Endometrial microvascular endothelial cells (primary cell): ENCODE data around the gene ARHGAP28. TPM values are rescaled to one million over a fixed set of nuclear protein-coding genes. Genes with fewer than 3 reads are reported as not detected.

Experiments used
- in situ Hi-C: cut with HindIII; loops from 2 replicates; pipeline ENCODE4 v1.10.0; 2017; ENCODE audit warnings: low sequenced_read_pairs, low pct_unique_long_range_greater_than_20kb; ENCODE audit errors: inconsistent ontology term
- total RNA-seq: library from RNA; depleted of rRNA; stranded (reverse); fragments of >200 nt; gene quantifications from one replicate; pipeline ENCODE4 v1.2.3, GENCODE V29; 2015; ENCODE audit errors: inconsistent ontology term

ARHGAP28 gene
- total RNA-seq, 1 donor from 2014 or later = not detected

DNA sequence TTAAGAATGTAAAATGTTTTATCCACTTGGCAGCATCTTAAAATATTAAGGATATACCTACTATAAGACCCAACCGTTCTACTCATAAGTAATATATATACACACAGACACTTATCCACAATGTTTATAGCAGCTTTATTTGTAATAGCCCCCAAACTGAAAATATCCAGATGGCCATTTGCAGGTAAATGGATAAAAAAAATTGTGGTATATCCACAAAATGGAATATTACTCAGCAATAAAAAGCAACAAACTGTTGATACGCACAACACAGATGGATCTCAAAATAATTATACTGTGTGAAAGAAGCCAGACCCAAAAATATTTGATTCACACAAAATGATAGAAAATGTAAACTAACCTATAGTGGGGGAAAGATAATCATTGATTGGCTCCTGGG is 122.0 kb downstream of the ARHGAP28 start:
- in situ Hi-C loops = no loop called here

DNA sequence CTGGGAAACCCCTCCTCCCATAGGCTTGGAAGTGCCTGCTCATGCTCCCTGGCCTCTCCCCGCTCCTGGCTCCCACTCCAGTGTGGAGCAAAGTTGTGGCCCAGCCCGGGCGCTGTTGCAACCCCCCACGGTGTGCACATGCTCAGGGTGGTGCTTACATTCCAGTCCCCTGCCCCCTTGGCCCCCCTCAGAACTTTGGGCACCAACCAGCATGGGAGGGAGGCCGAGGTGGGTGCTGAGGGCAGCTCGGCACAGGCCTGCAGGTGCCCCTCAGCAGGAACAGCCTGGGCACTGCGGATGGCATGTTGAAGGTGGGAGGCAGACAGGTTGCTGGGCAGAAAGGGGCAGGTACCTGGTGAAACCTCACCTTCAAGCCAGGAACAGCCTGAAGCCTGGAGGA is 125.3 kb downstream of the ARHGAP28 start:
- in situ Hi-C loops = no loop called here

DNA sequence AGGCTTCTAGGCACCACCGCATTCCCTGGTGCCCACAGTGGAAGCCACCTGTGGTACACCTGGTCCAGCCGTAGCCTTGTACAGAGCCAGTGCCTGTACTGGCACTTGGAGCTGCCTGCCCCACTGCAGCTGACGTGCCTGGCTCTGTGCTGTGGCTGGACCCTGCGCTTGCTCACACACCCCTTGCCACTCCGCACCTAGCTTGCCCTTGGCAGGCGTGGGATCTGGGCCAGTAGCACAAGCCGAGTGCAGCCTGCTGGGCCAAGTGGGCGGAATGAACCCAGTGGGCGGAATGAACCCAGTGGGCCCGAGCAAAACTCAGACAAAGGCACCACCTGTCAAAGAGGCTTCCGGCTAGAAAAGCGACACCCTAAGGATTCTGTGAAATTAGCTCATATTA is 126.3 kb downstream of the ARHGAP28 start:
- in situ Hi-C loops = no loop called here

DNA sequence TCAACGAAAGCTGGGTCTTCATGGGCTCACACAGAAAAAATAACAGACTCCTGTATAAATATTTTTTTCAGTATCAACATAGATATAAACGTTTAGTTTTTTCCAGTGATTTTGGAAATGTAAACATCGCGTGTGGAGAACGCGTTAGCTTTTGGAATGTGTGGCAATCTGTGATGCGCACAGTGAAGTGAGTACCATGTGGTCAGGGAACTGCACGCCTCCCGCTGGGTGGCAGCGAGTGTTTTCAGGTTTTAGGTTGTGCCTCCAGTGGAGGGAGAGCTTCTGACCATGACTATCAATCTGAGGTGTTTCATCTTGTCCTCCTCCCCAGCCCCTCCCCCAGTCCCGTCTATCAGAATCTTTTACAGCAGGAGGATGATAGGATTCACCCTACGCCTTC is 127.8 kb downstream of the ARHGAP28 start:
- in situ Hi-C loops = no loop called here

DNA sequence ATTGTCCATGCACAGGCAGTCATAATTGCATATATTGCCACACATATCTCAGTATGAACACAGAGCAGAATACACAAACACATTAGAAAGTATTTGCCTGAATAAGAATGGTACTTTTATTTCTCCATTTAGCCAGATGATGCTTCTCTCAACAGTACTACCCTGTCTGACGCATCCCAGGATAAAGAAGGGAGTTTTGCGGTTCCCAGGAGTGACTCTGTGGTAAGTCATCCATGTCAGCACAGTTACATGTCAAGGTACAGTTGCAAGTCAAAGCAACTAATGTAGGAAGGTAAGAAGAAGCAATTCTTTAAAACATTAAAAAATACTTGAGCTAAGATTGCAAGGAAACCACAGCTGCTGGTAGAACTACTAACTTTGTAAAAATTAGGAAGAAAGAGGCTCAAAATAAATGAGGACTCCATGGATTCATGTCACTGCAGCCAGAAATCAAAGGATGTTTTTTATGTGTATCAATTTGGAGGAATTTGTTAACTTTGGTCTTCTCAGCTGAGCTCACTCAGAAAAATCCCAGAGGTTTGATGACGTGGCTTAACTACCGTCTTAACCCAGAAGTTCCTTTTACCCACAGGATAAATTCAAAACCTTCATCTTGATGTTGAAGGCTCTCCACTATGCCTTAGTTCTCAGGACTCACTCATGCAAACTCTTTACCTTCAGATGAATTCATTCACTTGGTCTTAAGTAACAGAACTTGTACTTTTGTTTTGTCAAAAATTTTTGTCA is 130.3 kb downstream of the ARHGAP28 start:
- in situ Hi-C loops = no loop called here

DNA sequence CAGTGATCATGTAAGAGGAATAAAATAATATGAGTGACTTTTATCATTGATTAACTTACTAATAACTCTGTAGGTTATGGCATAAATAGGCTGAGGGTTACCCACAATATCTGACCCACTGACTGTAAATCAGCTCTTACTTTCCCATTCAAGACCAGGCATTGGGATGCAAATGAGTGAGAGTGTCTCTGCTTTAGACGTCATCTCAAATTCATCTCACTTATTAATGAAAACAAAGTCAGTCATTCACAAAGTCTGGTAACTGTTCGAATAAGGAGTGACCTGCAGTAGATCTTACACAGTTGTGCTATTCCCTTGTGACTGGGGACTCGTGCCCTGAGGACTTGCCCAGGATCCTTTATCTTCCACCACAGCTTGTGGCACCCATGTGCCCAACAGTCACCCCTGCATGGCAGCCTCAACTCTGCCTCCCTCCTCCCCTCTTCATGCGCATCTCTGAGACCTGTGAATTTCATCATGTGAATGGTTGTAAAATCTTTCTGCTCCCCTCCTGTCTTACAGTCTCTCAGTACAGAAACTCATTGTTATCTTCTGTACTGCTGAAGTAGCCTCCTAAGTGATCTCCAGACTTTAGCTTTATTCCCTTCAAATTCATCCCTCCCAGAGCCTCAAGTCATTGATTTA is 131.4 kb downstream of the ARHGAP28 start:
- in situ Hi-C loops = no loop called here

DNA sequence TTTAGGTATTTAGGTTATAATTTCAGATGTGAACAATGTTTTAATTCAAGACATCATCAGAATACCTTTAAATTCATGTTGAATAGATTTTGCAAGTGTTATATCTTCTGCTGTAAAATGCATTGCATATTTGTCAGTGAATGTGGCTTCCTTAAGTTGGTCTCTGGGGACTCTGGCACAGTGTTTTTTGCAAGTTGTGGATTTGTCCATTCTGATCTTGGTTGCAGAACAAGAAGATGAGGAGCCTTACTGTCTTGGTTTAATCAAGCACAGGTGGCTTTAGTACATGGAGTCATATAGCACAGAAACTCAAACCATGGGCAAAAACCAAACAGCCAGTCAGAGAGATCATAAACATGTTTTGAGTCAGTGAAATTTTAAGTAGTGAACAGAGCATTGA is 135.7 kb downstream of the ARHGAP28 start:
- in situ Hi-C loops = no loop called here

DNA sequence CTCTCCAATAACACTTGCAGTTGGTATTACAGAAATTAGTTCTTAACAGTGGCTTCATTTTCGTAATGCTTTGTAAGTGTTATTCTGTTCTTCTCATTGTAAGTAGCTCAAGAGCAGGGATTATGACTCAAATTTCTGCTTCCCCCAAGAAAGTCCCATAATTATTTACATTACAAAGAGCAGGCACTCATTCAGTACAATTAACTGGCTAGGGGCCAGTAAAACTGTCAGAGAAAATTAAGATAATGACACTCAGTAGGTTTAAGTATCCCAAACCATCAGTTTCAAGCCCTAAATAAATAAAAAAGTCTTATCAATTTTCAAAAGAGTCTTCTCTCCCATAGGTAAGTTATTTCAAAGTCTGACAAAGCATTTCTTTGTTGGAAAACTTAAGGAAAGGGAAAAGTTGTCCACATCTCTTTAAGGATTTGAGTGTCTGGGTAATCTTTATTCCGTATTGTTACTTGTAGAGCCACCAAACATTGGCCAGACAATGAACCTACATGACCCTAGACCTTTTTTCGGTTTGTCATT is 137.1 kb downstream of the ARHGAP28 start:
- in situ Hi-C loops = no loop called here

DNA sequence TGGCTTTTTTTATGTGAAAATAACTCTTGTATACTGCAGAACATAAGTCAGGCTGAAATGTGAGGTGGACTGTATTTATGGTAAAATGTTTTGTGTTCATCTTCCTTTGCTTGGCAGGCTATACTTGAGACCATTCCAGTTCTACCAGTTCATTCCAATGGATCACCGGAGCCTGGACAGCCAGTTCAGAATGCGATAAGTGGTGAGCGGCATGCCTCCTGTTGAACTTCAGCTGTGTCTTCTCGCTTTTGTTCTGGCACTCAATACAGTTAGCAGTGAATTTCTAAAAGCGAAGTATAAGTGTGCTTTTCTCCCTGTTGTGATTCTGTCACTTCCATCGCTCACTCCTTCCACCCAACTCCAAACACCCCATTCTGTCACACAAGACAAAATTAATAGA is 138.5 kb downstream of the ARHGAP28 start:
- in situ Hi-C loops = no loop called here

DNA sequence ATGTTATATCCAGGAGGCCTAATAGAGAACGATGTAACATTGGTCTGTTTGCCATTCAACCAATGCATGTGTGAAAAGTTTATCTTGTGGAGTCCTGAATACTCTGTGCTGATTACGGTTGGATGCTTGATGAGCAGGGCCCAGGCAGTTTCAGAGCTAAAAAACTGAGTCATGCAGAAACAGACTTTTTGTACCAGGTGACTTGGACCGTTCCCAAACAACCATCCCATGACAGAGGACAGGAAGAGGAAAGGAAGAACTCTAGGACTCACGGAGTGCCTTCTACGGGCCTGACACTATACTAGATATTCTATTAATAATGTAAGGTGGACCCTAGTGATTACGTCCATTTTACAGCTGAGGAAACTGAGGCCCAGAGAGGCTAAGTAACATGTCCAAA is 142.1 kb downstream of the ARHGAP28 start:
- in situ Hi-C loops = no loop called here

DNA sequence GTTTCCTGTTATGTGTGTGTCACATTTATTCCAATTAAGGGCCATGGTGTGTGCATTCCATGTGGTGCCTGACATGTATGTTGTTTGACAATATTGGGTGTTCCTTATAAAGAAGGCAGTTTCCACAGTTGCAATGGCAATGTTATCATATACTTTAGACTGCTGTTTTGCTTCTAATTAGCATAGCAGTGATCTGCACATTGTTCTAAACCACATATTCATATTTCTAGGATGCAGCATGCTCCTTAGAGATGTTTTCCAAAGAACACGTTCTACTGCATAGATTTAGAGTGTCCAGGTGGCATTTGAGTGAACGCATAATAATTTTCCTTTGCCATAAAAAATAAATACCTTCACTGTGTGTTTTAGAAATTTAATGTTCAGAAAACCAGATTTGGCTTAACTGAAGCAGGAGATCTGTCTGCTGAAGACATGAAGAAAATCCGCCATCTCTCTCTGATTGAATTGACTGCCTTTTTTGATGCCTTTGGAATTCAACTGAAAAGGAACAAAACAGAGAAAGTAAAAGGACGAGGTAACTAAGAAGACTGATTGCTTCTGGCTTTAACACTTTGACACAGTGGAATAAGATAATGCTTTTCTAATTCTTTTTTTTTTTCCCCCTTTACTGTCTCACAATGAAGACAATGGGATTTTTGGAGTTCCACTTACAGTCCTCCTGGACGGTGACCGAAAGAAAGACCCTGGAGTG is 143.7 kb downstream of the ARHGAP28 start:
- in situ Hi-C loops = no loop called here

DNA sequence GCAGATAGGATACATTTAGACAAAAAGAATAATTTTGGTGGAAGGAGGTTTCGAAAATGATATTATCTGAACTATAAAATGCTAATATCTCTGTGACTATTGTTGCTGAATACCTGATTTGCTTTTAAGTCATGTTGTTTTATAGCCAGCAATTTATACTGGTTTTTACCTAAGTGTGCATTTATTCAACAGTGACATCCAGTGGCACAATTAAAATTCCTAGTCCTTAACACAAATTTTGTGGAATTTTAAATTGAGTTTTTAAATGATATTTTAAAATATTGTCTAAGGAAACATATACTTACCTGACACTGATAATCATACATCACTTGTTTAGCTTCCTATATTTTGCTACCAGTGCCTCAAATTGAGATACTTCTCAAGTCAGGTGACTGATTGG is 144.8 kb downstream of the ARHGAP28 start:
- in situ Hi-C loops = no loop called here

DNA sequence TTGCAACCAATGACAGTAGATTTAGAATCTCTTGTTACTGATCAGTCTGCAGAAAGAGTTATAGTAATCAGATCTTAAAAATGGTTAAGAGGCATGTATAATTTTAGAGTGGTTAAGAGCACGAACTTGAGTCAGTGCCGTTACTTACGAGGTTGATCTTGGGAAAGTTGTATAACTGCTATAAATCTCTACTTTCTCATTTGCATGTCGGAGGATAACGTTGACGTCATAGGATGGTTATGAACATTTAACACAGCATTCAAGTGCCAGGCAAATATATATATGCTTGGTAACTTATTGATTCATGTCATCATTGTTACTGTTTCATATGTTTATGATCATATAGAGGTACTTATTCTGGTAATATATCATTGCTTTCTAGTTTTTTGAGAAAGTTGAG is 146.2 kb downstream of the ARHGAP28 start:
- in situ Hi-C loops = no loop called here

DNA sequence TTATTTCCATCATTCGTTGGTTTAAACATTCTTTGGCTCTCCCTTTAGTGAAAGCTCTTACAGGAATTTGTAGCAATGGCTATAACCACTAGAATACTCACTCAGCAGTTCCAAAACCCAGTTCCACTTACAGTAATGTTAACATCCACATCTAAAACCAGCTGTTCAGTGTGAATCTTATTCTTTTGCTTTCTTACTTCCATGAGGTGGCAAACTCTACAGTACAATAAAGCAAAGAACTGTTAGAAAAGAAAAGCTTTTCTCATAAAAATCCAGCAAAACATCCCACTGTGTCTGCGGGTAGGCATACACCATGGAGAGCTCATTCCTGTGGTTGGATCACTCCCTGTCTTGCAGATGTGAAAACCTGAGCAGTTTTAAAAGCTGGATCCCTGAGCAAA is 147.1 kb downstream of the ARHGAP28 start:
- in situ Hi-C loops = no loop called here

DNA sequence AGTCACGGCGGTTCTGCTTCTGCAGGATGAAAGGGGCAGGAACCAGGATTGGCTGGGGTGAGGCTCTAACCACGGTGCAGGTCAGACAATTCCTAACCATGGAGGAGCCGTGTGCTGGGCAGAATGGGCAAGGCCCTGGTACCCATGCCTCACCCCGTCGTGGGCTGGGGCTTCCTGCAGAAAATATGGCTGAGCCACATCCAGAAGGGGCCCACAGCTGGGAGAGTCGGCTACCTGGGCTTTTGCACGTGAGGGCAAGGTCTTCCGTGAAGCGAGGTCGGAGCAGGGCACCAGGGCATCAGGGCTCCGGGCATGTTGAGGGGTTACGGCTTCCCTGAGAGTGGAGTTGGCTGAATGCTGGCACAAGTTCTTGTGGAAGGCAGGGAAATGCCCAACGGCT is 147.8 kb downstream of the ARHGAP28 start:
- in situ Hi-C loops = no loop called here

DNA sequence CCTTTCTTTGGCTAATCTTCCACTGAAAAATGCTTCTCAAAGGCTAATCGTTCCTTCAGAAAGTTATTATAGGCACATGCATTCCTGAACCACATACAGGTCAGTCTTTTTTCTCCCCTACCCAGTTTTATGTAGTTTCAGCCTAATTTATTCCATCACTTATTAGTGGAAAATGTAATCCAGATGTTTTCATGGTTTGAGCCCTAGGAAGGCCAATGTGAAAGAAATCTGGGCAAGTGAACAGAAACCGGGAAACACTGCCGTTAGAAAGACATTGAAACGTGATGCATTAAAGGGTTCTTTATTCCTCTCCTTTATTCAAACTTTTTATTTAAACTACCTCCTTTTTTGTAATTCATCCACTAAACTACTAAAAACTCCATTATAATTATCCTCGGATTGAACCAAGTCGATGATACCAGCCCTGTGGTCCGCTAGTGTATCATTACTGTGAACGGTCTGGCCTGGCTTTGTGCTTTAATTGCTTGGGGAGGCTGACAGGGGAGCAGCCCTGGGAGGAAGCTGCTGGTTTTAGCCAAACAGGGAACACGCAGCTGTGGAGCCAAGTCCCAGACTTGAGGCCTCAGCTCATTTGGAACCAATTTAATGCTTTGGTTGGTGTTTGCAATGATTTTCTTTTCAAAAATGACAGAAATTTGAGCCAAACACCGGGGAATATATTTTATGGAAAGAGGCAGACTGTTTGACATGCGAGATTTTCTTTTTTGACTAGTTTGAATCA is 149.2 kb downstream of the ARHGAP28 start:
- in situ Hi-C loops = no loop called here

DNA sequence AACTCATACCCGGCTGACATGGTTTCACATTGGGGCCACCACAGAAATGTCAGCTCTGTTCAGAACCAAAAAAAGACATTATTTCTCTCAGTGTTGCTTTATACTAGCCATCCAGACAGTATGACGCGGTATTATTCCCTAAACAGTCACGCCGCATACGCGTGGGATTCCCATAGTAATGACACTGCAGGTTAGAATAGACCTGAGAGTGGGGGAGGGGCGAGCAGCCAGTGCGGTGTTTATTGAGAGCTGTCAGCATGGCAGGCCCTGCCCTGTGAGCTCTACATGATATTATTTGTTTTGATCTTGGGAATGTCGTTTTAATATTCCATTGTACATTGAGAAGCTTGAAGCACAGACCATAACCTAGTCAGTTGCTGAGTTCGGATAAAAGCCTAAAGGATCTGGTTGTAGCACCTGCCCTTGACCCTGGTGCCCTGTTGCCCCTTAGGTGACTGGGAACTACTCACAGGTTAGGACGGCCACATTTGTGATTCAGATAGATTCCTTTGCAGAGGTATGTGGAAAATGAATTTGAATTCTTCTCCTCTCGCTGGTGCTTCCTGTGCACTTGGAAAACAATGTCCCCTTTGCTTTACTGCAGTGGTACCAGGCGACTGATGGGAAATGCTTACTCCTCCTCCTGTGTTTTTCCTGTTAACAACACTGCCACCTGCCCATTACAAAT is 150.1 kb downstream of the ARHGAP28 start:
- in situ Hi-C loops = no loop called here

DNA sequence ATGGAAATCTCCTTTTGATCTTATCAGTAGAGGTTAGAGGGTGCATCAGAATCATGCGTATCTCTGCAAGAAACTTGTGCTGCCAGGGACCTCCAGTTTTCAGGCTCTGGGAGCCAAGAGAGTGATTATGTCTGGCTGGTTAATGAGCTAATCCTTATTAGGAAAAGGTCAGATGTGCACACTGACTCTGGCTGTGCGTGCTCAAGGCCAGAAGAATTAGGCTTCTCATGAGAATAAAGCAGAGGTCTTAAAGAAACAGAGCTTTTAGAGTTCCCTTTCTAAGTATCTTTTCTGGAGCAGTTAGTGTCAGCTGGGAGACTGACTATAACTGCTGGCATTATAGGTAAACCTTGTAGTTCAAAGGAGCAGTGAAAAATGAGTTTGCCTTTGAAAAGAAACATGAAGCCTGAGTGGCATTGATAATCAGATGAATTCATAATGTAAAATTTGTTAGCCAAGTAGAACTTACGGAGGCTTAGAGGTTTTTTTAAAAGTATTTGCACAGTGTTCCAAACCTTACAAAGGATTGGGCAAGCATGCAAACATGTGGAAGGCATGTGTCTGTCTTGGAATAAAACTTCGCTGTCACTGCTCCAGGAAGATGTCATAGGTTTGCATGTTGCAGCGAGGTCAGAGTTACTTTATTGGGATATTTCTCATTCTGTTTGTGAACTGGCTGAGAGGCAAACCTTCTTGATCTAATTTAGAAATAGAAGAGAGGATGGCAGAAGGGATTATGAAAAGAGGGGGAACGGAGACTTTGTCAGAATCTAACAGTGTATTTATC is 151.7 kb downstream of the ARHGAP28 start:
- in situ Hi-C loops = no loop called here
